ENCODE measurements around the gene CAMK2D.

The CAMK2D gene

DNA sequence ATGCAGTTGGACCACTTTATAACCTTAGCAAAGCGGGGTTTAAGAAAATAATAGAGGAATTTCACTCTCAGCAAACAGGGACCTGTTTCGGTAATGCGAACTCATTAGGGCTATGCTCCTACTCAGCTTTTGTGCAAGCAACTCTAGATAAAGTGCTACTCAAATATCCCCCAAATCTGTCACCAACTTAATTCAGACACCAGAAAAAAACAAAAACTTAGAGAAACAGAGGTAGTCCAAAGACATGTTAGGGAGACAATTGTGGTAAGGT is 123.0 kb downstream of the CAMK2D start:
- DNase-seq (ENCODE audit: low read depth in 3 of 3) = no peak

DNA sequence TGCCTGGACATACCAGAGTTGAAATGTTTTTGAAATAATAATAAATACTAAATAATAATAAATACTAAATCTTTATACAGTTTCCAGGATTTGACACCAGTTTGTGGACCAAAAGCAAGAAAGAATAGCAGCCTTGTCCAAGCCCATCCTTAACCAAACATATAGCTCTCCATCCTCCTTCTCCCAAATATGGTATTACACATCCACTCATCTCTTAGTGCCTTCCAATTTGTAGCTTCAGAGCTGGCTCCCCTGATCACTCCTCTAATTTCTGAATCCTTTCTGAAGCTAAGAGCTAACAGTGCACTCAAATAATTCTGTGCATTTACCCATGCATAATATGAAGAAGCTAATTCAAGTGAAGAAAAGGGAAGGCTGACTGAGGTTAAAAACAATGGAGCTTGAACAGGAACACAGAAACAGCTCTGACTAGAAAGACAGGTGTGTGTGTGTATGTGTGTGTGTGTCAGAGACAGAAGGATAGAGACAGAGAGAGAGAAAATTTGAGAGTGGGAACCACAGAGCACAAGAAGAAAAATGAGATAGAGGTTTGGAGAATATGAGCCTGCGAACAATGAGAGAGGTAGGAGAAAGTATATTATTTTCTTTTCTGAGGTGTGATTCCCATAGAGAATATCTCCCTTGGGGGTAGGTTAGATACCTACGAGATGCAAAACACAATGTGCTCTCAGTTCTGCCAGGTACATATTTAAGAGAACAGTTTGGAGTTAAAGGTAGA is 123.5 kb downstream of the CAMK2D start:
- DNase-seq (ENCODE audit: low read depth in 3 of 3) = no peak

DNA sequence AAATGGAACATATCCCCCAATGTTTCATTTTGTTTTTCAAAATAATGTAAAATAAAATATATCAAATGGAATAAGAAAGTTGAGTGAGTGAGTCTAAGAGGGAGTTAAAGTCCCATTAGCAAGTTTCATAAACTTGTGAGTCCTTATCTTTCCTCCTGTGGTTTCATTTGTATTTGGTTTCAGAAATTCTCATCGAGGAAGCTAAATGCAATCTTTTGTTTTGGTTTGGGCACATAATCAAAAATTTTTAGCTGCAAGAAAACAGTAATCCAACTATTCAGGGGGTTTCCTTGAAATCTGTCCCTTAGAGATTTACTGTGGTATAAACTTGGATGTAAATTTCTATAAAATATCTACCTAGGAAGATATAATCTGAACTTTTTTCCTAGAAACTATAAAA is 124.2 kb downstream of the CAMK2D start:
- DNase-seq (ENCODE audit: low read depth in 3 of 3) = no peak

DNA sequence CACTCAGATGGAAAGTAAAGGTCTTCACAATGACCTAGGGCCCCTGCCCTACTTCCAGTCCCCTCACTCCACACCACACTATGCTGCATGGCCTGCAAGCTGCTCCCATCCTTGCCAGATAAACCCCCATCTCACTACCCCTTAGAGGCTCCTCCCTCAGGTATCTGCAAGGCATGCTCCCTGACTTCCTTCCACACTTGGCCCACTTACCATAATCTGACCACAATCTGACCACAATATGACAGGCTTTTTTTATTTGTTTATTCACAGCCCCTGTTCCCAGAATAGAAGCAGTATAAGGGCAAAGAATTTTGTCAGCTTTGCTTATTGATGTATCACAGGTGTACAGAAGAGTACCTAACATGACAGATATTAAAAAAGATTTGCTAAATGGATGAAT is 124.7 kb downstream of the CAMK2D start:
- DNase-seq (ENCODE audit: low read depth in 3 of 3) = no peak

DNA sequence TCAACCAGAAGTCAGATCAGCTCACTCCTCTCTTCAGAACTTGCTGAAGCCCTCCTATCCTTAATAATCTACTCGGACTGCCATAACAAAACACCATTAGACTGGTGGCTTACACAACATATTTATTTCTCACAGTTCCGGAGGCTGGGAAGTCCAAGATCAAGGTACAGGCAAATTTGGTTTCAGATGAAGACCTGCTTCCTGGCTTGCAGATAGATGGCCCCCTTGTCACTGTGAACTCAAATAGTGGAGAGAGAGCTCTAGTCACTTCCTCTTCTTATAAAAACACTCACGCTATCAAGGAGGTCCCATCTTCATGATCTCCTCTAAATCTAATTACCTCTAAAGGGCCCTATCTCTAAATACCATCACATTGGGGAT is 125.1 kb downstream of the CAMK2D start:
- DNase-seq (ENCODE audit: low read depth in 3 of 3) = no peak

DNA sequence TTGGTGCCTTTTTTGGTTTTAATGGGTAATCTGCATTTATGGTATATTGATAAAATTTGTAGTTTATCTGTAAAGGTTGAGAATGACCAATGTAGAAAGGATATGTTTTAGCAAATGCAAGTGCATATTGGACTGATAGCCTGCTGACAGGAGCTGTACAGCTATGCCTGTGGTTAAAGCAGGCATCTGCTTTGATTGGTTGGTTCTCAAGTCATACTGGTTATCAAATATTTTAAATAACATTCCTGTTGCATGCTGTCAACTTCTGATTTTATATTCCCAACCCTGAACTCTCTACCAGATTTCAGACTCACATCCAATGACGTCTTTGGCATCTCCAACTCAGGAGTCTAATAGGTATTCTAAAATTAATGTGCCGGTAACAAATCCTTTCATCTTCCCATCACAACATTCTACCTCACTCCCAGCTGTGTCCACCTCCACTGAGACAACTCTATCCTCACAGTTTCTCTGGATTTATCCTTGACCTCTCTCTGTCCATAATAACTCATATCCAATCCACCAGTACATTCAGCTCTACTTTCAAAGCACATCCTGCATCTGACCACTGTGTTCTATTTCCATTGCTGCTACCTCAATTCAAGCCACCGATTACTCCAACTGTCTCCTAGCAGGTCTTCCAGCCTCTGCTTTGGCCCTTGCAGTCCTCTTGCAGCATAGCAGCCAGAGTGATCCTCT is 125.7 kb downstream of the CAMK2D start:
- no peak for DNase-seq (ENCODE audit: low read depth in 3 of 3)

DNA sequence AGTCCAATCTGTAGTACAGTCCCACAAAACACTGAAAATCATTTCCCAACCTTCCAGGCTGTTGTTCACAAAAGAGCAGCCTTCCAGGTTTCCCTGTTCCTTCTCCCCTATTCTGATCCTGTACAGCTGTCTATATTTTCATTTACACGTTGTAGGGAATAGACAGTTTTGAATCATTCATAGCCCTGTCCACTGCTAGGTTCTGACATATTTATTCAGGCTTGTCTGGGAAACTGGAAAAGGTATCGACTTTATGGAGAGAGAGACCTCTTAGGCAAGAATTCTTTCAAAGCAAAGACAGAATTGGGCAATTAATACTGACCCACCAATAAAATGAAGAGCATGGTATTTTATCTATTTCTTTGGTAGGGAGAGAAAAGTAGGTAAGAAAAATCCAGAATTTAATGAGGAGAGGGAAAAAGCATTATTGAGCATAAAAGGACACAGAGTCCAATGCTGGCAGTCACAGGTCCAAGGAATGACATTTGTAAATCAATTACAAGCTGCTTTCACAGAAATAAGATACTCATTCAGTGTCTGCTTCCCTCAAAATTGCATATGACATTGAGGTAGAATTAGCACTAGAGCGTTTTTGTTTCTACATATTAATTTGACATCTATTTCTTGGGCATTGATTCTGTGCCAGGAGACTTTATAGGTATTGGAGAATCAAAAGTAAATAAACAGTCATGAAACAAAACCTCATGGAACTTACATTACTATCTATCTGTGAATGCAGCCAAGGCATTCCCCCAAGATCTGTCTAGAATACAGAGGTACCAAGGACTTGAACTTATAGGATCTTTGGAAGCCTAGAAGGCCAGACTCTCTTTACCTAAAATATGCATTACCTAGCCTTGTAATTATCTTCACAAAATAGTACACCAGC is 127.2 kb downstream of the CAMK2D start:
- DNase-seq (ENCODE audit: low read depth in 3 of 3) = no peak

DNA sequence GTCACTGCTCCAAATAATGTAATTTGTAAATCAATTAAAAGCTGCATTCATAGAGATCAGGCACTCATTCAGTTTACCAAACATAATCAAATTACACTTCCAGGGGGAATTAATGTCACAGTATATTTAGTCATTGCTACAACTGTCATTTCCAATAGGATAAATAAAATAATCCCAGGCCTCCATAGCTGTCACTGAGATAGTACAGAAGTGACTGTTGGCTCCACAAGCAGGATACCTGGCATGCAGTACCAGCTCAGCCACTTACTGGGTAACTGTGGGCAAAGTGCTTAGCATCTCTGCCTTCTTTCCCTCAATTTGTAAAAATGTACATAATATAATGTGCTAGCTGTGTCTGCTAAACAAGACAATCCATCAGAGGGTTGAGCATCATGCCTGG is 128.1 kb downstream of the CAMK2D start:
- DNase-seq (ENCODE audit: low read depth in 3 of 3) = no peak

DNA sequence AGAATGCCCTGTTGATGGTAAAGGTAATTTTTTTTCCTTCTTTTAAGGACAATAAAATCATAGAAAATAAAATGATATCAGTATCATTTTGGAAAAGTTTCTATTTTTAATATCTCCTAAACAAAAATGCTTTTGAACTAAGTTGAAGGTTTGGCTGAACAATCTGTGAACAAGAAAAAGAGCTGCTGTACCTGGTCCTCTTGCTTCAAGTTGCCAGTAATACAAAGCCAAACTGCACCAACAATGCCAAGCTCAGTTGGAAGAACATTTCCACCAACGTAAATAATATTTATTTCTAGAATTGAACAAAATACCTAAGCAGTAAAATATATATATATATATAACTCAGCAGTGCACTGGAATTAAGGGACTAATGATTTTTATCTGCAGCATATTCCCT is 132.8 kb downstream of the CAMK2D start:
- no peak for DNase-seq (ENCODE audit: low read depth in 3 of 3)

DNA sequence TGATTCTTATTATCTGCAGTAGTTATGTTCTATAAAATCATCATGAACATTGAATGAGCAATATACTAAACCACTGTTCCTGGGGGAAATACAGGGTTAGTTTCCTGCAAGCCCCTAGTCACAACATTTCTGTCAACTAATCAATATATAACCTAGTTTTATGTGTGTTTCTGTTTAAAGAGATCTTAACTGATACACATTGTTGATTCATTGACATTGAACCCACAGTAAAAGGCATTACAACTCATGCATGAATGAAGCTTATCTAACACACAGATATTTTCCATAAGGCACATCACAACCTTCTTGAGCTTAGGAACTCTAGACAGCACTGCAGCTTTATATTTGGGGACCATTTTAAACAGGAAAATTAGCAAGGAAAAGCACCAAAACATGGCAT is 134.2 kb downstream of the CAMK2D start:
- DNase-seq (ENCODE audit: low read depth in 3 of 3) = no peak

DNA sequence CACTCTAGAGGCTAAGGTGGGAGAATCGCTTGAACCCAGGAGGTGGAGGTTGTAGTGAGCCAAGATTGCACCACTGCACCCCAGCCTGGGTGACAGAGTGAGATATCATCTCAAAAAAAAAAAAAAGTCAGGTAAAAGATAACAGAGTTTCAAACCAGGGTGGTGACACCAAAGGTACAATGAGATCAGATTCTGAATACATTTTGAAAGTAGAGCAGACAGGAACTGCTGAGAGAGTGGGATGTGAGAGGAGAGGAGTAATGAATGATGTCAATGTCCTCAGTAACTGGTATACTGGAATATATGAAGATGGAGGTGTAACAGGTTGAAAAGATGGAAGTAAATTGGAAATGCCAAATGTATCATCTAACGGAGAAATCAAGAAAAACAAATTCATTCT is 135.6 kb downstream of the CAMK2D start:
- DNase-seq (ENCODE audit: low read depth in 3 of 3) = no peak

DNA sequence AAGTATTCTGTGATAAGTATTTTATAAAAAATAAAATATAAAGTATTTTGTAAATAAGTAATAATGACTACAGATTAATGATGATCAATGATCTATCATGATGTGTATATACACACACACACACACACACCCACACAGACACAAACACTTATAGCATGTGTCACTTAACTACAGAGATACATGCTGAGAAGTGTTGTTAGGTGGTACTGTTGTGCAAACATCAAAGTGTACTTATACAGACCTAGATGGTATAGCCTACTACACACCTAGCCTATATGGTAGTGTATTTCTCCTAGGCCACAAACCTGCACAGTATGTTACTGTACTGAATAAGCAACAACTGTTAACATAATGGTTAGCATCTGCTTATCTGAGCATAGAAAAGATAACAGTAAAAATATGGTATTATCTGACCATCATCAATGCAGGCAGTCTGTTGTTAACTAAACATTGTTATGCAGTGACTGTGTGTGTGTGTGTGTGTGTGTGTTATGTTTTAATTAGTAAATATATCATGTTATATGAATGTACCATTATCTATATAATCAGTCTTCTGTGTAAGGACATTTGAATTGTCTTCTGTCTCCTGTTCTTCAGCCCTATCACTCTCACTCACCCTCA is 138.2 kb downstream of the CAMK2D start:
- no peak for DNase-seq (ENCODE audit: low read depth in 3 of 3)

DNA sequence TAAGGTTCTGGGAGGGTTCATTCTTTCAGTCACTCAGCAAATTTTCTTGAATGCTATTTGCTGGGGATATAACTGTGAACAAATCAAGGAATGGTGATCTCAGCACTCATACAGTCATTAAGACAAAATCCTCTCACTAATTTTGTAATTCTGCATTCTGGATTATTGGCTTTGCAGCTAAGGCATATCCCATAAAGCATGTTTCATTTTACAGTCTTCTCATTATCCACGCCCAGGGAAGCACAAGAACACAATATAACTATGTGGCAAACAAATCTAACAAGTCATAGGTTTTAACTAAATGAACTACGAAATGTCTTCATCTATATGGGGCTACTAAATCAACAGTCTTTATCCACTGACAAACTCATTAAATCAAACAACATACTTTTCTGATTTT is 139.9 kb downstream of the CAMK2D start:
- no peak for DNase-seq (ENCODE audit: low read depth in 3 of 3)

DNA sequence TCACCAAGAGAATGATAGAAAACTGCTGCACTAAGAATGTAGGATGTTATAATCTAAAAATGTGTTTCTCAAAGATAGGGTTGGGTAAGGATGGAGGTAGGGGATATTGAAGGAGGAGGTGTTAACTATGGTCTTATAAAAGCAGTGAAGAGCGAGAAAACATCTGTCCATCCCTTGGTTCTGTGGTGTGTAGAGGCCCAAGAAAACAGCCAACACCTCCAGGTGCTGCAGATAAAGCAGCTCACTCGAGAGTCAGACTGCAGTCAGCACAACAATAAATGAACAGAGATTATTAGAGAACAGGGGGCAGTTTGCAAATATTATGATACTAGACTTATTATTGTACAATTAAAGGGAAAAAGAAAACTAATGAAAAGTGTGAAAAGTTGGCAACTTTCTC is 141.5 kb downstream of the CAMK2D start:
- no peak for DNase-seq (ENCODE audit: low read depth in 3 of 3)

DNA sequence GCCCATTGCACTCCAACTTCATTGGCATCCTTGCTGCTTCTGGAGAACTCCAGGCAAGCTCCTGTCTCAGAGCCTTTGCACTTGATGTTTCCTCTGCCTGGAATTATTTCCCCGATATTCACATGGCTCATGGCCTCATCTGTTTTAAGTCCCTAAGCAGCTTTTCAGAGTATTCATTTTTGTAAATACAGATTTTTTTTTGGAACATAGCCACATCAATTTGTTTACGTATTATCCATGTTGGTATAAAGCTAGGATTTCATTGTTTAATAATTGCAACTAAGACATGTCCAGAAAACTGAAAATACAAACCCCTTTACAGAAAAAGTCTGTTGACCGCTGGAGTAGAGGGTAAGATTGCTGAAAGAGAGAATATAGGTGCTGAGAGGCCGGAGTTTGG is 142.0 kb downstream of the CAMK2D start:
- no peak for DNase-seq (ENCODE audit: low read depth in 3 of 3)

DNA sequence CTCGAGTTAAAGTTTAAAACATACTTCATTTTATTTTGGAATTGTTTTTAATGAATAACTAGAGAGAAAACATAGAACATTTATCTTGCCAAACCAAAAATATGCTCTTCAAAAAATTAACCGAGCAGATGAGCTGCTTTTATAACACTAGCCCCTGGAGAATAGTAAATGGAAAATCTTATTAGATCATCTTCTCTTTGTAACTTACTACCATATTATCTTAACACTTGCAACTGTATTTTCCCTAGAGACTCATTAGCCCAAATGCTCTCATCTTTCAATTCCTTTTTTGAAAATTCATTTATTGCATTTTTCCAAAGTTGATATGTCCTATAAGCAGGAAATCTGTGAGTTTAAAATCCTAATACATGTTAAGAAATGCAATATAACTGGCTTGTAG is 143.3 kb downstream of the CAMK2D start:
- DNase-seq (ENCODE audit: low read depth in 3 of 3) = no peak

DNA sequence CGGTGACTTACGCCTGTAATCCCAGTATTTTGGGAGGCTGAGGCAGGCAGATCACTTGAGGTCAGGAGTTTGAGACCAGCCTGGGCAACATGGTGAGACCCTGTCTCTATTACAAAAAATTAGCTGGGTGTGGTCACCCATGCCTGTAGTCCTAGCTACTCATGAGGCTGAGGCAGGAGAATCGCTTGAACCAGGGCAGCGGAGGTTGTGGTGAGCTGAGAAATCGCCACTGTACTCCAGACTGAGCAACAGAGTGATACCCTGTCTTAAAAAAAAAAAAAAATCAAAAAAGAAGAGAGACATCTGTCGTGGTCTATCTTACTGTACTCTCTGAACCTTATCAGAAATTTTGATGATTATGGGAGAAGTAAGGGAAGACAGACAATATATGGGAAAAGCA is 144.3 kb downstream of the CAMK2D start:
- DNase-seq (ENCODE audit: low read depth in 3 of 3) = no peak

DNA sequence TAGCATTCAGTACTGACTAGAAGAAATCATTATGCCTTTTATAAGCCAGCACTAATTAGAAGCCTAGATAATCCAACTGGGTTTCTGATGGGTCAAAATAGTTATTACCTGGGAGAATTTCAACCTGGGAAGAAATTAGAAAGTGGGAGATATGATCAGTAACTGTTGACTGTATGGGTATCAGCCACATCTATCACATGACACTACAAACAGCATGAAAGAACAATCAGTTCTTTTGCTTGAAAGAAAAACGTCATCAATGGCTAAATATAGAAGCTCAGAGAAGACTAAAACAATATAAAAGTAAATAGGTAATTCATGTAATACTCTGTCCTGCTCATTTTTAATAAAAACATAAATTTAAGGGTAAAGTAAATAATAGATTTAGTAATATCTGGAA is 145.1 kb downstream of the CAMK2D start:
- DNase-seq (ENCODE audit: low read depth in 3 of 3) = no peak

DNA sequence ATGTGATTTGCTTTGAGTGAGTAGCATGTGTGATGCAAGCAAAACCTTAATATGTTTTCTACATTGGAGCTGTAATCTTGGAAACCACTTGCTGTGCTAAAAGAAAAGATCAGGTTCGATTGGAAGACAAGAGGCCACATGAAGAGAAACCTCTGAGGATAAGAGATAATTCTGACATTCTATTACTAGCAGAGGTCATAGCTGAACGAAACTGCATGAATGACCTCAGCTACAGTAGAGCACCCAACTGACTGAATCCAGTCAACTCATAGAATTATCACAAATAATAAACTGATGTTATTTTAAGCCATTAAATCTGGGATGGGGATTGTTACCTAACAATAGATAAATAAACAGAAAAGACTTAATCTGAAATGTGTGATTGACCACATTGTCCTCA is 147.1 kb downstream of the CAMK2D start:
- no peak for DNase-seq (ENCODE audit: low read depth in 3 of 3)

DNA sequence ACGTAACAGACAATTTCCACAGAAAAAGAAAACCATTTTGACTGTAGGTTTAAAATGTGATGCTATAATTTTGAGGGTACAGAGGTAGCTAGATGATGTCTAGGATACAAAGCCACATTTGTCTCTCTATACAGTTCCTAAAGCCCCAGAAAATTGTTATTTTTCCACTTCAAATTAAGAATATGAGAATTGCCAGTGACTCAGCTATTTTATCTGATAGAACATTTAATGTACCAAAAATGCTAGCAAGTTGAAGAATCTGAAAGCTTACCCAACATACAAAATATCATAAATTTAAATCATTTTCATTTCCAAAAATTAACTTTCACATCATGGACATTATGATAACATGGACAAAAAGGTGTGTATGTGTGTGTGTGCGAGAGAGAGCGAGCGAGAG is 148.0 kb downstream of the CAMK2D start:
- DNase-seq (ENCODE audit: low read depth in 3 of 3) = no peak

DNA sequence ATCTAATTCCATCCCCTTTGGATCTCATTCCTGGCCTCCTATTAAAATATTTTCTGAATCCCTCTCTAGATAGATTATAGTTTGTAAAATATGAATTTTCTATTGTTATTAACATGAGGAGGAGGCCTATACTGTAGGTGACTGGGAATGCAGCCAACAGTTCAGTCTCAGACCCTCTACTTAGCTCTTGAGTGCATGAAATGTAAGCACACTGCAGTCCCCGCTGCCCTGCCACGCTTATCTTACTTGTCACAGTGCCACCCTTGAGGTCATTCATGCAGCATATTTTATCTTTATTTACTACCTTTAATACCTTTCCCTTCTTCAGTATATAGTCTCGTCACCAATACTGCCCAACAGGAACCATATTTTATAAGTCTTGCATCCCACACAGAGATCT is 151.0 kb downstream of the CAMK2D start:
- no peak for DNase-seq (ENCODE audit: low read depth in 3 of 3)

DNA sequence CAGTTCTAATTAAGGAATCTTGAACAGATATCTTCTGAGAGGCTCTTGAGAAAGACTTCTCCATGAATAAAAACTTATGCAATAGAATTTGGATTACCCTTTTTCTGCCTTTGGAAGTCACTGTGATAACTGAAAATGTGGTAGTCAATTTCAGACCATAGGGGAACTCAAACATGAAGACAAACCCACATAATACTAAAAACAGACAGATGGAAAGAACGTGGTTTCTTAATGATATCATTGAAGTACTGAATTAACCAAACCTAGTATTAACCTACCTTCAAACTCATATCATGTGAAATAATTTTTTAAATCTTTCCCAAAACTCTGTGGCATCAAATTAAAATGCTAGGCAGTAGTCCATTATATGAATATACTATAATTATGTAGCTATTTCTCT is 153.5 kb downstream of the CAMK2D start:
- no peak for DNase-seq (ENCODE audit: low read depth in 3 of 3)

All from stimulated activated CD4-positive, alpha-beta T cell treated with anti-CD3 and anti-CD28 coated beads, TNF-alpha, amount 100 ng/mL, for 24 hours (primary cell).